Stimulated activated CD4-positive, alpha-beta T cell treated with anti-CD3 and anti-CD28 coated beads, Interleukin-1b, Interleukin-23, amount 100 ng/mL, for 1 hour (primary cell): ENCODE measurements around the gene CPSF4.
A peak's percentile ranks its signal among the peaks of the same experiment; 100 is the strongest.

Source experiments
- DNase-seq, 2 donors: peaks; one replicate each; pipeline ENCODE4 v3.0.0-alpha.2; 2020; ENCODE audit warnings: low read depth in 2 of 2

Gene CPSF4

DNA sequence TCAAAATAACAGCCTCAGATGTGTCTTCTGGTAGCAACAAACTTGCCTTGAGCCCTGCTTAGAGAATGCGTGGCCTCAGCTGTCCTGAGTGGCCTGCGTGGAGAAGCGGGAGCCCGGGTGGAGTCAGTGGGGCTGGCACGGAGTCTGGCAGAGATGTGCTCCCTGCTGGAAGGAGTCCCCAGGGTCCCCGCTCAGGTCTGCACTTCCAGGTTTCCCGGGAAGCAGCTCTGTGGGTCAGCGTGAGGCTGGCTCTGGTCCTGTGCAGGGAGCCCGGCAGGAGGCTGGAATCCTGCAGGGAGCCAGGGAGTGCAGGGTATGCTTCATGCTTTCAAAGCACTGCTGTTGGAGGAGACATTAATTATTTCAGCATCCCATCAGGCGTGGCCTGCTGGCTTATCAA, 10.1 kb downstream of the CPSF4 start:
- no peak for DNase-seq

DNA sequence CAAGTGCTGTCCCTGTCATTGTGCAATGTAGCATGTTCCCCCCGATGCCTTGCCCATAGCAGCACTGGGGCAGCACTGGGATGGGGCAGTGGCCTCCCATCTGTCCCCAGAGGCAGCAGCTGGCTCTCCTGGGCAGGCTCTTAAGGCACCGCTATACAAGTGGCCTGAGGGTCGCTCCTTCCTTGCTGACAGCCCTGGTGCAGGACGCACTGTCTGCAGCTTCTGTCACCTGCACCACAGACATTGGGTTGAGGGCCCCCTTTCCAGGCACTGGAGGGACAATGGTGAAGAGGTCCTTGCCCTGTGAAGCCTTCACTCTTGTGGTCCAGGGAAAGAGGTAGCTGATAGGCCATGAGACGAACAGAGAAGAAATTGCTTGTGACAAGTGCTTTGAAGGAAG, 10.6 kb downstream of the CPSF4 start:
- DNase-seq = no peak

DNA sequence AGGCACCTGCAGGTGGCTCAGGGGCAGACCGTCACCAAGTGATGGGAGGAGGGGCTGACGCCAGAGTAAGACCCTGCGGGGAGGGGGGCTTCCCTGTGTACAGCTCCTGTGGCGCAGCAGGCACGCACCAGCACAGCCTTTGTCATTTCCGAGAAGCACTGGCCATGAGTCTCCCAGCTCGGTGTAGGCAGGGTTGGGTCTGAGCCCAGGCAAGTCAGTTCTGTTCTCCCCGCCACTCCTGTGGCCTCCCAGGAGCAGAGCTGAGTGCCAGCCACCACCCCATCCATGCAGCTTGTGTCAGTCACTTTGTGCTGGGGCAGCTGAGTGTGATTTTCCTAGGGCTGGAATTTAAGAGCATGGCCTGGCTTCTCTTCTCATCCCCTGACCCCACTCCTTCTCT, 13.2 kb downstream of the CPSF4 start:
- DNase-seq = no peak

DNA sequence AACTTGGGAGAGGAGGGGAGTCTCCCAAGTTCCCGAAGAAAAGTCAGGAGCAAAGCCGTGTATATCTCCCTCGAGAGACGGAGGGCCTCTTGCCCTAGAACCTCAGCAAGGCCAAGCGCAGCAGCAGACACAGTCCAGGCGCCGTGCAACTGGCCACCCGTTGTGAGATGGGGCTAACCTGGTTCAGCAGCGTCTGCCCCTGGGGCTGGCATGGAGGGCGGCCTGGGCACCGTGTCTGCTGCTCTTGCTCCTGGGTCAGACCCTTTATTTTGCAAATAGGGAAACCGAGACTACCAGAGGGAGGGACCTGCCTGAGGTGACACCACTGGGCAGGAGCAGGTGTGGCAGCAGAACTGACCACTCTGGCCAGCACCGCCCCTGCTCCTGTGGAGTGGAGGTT, 13.8 kb downstream of the CPSF4 start:
- no peak for DNase-seq

DNA sequence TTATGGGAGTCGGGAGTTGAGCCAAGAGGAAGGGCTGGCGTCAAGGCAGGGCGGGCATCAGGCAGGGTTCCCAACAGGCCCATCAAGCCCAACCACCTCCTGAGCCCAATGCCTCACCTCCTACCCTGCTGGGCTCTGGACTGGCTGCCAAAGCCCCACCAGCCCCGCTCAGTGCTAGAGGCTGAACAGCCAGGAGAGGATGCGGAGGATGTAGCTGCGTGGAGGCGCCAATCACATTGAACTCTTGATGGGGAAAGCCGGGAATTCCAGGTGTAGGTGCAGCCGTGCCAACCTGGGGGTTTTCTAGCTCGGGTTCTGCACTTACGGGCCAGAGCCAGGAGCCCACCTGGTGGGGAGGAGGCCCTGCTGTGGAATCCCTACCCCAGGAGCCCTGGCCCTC, 14.4 kb downstream of the CPSF4 start:
- no peak for DNase-seq

DNA sequence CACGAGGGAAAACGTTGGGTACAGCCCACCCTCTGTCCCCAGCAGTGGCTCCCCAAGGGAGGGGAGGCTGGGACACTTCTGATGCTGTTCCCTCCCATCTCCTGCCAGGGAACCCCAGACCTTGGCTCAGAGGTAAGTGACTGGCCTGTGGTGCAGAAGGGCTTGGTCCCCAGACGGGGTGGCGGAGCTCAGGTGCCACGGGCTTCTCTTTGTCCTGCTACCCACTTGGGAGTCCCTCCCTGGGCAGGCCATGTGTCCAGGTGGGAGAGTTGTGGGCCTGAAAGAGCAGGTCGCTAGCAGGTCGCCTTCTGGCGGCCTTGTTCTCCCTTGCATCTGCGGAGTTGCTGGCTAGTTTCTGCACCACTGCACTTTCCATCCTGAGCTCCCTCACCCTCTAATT, 17.1 kb downstream of the CPSF4 start:
- no peak for DNase-seq

DNA sequence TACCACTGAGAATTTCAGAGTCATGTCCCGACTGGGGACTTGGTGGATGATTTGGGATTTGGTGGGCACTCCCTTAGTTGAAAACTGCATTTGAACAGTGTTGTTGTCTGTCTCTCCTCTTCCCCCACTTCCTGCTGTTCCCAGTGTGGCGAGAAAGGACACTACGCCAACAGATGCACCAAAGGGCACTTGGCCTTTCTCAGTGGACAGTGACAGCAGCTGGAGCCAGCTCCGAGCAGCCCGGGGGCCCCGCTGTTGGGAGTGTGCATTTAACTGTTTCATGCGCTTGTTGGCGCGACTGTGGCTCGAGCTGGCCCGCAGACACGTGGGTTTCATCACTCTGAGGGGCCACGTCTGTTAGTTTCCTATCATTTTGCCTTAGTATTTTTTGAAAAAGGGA, 17.5 kb downstream of the CPSF4 start:
- DNase-seq = no peak

DNA sequence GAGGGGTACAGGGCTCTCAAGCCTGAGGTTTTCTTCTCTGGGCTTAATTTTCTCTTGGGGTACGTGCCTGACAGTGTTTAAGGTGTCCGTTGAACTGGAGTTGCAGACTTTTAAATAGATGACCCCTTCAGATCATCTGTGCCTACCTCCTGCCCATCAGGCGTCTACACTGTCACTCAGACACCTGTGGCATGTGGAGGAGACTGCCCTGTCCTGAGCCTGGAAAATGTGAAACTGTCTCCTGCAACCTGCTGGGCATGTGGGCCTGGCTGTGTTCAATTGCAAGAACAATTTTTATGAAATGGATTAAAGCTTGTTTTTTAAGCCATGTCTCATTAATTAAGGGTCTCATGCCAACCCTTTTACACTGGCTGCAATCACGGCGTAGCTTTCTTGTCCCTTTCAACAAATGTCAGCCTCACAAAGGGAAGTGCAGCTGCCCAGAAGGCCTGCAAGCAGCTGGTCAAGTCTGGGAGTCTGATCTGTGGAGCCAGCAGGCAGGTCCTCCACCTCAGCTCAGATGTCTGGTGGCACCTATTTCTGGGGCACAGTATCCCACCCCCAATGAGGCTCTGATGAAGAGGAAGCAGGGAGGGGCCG, 18.4 kb downstream of the CPSF4 start:
- no peak for DNase-seq

DNA sequence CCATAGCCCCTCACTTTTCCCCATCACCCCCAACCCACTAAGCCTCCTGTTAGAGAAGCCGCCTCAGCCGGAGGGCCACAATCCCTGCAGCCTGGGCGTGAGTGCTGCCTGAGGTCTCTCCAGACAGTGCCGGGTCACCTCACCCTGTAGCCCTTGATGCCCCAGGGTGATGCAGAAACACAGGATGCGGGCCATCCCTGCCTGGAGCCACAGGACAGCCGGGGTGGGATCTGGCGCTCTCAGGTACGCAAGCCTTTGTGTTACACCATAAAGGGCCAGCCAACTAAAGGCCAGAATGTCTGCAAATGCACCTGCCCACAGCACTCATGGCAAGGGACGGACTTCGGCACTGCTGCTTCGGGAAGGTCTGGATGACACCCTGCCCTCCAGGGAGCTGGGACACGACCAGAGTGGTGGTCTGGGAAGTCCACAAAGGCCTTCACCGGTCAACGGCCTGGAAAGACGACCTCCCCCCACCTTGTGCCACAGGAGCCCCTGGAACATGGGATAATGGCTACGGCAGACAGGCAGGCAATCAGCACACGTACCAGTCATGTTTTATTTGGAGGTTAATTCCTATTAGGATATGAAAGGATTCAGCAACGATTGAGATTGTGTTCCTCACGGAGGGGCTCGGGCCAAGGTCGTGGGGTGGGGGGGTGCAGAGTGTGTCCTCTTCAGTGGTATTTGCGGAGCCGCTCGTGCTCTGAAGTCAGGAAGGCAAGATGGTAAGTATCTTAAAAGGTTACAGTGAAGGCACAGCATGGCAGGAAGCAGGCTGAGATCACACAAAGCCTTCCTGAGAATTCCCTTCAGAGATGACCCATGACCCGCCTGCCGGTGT, 19.1 kb downstream of the CPSF4 start:
- no peak for DNase-seq

DNA sequence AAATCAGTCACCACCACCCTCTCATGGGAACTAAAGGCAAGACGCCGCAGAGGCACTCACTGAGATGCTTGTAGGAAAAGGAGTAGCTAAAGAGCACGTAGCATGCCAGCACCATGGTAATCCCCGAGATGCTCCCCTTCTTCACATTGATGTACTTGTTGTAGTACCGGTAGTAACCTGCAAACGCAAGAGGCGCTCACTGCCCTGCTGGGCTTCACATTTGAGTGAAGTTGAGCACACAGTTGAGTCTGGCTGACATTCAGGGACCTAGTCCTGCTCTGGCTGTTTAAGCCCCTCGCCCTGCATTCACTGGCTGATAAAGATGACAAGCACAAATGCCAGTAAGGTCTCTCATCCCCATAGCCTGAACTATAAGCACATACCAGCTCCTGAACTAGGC, 20.3 kb downstream of the CPSF4 start:
- no peak for DNase-seq

DNA sequence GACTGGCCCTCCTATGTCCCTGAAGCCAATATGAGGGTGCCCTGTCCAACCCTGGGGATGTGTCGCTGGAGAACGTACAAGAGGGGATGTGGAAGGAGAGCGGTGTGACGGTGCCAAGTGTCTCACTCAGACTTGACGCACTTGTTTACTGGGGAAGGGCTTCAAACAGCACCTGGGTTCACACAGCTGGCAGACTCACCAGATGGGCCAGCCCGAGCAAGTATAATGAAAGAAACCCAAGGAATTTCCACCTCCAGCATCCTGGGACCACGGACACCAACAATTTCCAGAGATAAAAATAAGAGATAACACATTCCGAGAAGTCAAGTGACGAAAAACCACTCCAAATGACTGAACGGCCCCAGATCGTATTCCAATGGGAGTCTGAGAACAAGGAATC, 21.9 kb downstream of the CPSF4 start:
- DNase-seq = no peak

DNA sequence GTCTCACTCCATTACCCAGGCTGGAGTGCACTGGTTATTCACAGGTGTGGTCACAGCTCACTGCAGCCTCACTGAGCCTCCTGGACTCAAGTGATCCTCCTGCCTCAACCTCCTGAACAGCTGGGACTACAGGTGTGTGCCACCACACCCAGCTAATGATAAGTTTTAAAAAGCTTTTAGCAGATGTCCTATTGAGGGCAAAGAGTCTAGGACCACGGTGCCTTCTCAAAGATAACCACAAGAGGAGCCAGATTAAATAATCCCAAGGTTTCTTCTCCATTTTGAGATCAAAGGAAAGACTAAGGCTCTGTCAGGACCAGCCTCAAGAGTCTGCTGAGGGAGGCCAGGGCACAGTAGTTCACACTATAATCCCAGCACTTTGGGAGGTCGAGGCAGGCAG, 22.5 kb downstream of the CPSF4 start:
- no peak for DNase-seq

DNA sequence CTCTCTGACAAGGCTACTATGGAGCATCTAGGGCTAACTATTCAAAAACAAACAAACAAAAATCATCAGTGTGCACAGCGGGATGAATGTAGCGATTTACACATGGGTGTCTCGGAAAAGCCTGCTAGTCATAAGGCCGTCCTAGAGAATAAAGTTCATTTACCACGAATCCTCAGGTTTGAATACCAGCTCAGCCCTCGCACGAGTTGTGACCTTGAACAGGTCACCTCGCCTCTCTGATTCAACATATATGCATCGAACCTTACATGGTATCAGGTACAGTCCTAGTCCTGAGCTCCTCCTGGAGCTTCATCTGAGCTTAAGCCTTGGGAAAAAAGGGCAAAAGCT, 26.7 kb downstream of the CPSF4 start:
- no peak for DNase-seq

DNA sequence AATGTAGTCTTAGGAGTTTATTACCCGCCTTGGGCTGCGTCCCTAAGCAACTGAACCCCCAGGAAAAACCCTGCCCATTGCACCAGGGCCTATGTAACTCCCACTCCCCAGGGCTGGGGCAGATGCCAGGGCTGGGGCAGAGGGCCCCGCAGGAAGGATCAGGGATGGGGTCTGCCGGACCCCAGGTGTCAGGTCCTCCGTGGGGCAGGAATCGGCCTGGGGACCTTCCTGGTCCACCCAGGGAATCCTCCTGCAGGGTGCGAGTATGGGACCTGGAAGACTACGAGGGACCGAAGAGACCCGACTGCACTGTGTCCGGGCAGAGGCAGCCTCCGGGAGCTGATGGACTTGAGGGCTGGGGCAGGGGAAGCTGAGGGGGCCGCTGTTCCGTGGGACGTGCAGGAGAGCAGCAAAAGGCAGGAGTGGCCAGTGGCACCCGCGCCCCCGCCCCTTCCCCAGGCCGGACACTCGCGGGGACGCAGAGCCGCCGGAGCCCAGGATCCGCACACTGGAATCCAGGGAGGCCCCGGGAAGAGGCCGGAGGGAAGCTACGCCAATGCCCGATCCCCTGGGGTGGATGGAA, 29.7 kb downstream of the CPSF4 start:
- DNase-seq = no peak

DNA sequence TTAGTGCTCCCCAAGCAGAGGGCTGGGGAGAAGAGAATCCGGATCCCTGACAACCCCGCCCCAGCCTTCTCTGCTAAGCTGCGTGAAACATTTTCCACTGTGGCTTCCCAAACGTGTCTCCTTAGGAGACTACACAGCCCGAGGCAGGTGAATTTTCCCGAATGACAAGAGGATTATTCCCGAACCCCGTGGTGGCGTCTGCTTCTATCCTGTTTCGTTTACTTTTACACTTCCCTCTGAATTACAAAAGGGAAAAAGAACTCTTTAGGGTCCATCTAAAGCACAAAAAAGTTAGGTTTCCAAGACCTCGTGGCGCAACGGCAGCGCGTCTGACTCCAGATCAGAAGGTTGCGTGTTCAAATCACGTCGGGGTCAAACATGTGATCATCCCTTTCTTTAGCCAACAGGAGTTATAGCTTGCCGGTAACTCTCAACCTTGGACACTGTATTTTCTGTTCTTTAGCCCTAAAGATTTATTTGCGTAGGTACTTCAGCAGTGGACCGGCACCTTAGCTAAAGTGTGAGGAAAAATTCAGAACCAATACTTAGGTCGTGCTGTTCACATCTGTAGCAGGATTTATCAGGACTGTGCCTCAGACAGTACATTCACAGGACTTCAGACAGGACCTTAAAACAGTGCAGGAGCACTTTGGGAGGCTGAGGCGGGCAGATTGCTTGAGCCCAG, 30.8 kb downstream of the CPSF4 start:
- DNase-seq = no peak

DNA sequence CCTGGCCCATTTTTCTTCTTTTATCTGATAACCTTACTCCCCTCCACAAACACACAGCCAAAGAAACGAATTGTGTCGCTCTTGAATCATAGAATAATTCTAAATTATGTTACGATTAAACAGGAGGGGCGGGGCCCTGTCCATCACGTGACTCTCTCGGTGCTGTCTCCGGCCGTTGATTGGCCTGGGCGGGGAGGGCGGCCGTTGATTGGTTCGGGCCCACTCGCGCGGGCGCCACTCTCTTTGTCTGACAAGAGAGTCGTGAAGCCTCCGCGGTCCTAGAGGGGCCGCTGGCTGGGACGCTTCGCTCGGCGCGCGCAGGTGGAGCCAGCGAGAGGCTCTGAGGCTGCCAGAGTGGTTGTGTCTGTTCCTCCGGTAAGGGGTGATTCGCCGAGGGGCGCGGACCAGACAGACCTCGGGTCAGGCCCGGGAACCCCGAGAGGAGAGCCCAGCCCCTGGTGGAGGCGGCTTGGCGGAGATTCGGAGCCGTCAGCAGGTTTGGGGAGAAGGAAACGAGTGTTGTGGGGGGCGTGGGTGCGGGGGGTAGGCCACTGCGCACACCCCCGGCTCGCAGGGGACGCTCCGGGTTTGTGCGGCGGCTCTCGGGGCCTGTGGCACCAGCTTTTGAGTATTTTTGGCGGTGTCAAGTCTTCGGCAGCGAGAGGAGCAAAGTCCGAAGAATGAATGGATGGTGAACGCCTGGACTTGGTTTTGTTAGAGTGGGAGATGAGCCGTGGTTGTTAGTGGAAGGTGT, 34.0 kb downstream of the CPSF4 start, which contains the start of gene ZNF789:
Gene ZNF789, plus strand, starts transcription at position 330 of the 754 bp plus-strand sequence. CDS start 3,567 bp downstream, outside the sequence.
- peak; percentile 94 to 95 for DNase-seq

DNA sequence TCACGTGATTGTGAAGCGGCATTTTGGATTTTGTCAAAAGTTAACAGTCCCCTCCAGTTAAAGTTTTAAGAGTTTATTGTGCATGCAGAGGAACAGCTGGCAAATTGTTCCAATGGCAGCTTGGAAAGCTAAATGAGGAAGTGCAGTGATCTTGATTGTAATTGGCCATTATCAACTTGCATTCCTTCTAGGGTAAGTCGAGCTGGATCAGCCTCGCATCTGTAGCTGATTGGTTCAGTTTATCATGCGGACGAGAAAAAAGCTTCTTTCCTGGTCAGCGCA, 34.5 kb downstream of the CPSF4 start:
- DNase-seq = no peak

DNA sequence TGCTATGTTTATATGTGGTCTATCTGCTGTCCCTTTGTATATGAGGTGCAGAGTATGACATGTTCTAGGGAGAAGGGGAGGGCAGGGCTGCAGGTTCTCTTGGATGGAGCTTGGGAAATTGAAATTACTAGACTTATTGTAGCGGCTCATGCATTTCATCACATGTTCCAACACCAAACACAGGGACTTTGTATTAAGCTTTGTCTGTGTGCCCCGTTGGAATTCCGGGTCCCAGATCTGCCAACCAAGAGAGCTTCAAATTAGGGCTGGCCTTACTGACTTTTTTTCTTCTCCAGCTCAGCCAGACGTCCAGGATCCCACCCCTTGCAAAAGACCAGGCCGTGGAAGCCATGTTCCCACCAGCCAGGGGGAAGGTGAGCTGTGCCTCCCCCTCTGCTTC, 37.4 kb downstream of the CPSF4 start:
- no peak for DNase-seq

DNA sequence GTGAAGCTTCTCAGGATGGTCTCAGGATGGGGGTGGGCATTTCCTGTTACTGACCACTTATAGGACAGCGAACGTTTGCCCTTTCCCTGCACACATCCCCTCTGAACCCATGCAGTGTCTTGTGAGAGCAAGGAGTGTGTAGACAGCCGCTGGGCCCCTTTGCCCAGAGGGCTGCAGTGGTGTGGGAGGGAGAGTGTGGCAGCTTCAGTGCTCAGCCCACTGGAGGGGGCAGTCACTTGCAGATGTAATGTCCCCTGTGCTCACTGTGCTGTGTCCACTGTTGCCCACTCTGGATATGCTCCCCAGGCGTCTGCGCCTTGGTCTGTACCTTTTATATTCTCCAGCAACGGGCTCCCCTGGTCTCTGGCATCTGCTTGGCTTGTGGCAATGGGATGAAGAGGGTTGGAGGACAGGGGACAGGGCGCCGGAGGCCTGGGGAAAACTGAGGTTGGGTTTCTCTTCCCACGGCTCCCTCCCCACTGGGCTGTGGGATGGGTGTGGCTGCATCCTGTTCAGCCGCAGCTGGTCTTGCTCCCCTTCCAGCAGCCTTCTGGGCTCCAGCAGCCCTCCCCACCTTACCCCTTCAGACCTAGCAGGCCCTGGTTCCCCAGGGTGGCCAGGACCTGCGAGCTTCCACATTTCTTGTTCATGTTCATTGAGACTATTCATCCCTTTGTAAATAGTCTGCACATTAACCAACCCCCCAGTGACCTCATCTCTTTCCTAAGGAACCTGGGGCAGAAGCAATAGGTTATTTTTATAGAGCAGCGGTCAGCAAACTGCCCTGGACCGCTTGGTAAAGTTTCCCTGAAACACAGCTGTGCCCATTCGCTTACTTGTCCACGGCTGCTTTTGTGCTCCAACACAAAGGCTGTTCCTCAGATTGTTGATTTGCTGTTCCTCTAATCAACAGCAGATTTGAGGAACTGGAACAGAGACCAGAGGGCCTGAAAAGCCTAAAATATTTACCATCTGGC, 40.0 kb downstream of the CPSF4 start:
- DNase-seq = no peak

DNA sequence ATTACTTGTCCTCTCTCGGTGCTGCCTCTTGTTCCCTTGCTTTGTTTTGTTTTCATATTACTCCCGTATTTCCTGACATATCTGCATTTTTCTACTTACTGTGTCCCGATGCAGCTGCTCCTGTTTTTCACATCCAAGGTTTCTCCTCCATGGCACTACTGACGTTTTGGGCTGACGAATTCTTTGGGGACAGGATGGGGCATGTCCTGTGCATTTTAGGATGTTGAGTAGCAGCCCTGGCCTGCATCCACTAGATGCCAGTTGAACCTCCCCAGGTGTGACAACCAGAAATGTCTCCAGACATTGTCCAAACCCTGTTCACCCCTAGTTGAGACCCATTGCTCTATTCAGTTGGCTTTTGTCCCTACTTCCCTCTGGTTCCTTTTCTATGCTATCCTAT, 46.4 kb downstream of the CPSF4 start:
- DNase-seq = no peak

DNA sequence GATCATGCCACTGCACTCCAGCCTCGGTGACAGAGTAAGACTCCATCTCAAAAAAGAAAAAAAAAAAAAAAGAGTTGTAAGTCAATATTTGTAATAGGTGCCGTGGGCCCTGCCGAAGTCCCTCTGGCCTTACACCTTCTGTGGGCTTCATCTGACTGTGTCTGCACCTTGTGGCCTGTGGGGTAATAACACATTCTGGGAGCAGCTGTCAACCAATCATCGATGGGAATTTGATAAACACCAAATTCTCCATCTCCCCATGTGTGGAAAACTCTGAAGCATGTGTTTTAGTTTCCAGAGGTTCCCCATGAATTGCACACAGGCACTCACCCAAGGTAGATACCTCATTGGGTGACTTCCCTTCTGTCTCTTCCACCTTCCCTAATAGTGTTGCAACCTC, 50.5 kb downstream of the CPSF4 start:
- no peak for DNase-seq
